Activated naive CD8-positive, alpha-beta T cell treated with anti-CD3 and anti-CD28 coated beads for 36 hours (primary cell): ENCODE measurements around the gene CINP. TPM values are rescaled to one million over a fixed set of nuclear protein-coding genes. Genes with fewer than 3 reads are reported as not detected.

Source experiments
- DNase-seq: peaks from one replicate; pipeline ENCODE4 v3.0.0; 2021
- H3K27ac Mint-ChIP-seq: one replicate; pipeline ENCODE4 v1.8.0; 2022; ENCODE audit warnings: mild to moderate bottlenecking, moderate library complexity, mixed read lengths
- H3K27me3 Mint-ChIP-seq: one replicate; pipeline ENCODE4 v1.8.0; 2022; ENCODE audit warnings: mild to moderate bottlenecking, mixed read lengths
- H3K36me3 Mint-ChIP-seq: one replicate; pipeline ENCODE4 v1.8.0; 2021; ENCODE audit warnings: mild to moderate bottlenecking, mixed read lengths
- H3K4me1 Mint-ChIP-seq: one replicate; pipeline ENCODE4 v1.8.0; 2021; ENCODE audit warnings: mixed read lengths
- H3K4me3 Mint-ChIP-seq: one replicate; pipeline ENCODE4 v1.8.0; 2022; ENCODE audit warnings: mild to moderate bottlenecking, moderate library complexity, mixed read lengths
- H3K9me3 Mint-ChIP-seq: one replicate; pipeline ENCODE4 v1.8.0; 2022; ENCODE audit warnings: mixed read lengths
- total RNA-seq, 2 experiments: library from RNA; stranded (reverse); gene quantifications; one replicate each; pipeline ENCODE4 v1.2.3, GENCODE V29; 2021

Gene CINP
- 10 to 100 TPM; 59.2 to 61.8 TPM for total RNA-seq

DNA sequence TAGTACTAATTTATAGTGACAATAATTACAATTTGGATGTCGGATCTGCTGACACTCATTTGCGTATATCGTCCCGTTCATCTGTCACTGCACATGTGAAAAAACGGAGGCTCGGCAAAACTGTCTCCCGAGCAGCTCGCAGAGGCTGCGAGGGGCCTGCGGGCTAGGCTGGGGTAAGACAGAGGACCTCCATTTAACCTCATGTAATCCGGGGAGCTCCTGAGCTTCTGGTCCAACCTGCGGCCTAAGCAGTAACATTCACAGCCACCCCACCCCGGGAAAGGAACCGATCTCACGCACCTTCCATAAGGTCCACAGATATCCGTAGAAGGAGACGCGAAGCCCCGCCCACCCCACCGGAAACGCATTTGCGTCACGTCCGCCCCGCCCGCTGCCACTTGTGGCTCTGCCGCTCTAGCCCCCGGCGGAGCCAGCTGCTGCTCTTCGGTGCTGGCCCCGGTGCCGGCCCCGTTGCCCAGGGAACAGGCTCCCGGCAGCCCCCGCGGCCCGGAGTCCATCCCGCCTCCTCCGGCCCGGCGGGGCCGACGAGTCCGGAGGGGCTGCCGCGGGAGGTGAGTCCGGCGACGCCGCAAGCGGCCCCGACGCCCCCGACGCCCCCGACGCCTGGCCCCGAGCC lies at the start of gene CINP, which contains the start of gene TECPR2:
CINP (minus strand) TSS at position 346 of the 637 bp plus-strand sequence; CDS start at position 307, 39 bp downstream.
TECPR2 (plus strand) TSS at position 397 of the 637 bp plus-strand sequence. CDS start 13,781 bp downstream, outside the sequence.
- Mint-ChIP-seq H3K27me3 (no peaks in the 10 kb centered on the region), H3K4me3 (peak within 1 kb of the TSS; percentile 90), H3K27ac (peak within 1 kb of the TSS; percentile 96), H3K9me3 (no peaks in the 10 kb centered on the region), H3K4me1 (peaks cover 32% of the 10 kb centered on the region), H3K36me3 (peaks cover 14% of the 10 kb centered on the region)
- DNase-seq = peak; percentile 95

DNA sequence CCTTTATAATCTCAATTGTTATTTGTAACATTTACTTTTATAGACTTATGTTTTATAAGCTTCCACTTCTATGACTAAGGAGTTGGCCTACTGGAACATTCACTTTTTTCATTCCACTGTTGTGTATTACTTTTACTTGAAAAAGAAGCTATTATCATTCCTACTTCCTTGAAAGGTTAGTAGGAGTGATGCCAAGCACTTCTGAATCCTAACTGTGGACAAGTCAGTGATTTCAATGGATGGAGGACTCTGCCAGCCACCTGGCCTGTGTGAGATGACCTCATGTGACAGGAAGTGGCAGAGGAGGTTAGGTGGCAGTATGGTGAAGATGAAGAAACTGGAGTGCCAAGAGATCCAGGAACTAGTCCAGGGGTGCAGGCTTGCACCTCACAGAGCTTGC lies 46.0 kb upstream of the CINP start:
- H3K4me3 Mint-ChIP-seq = no peak overlapping the region
- peaks cover 6% of the 10 kb centered on the region for H3K4me1 Mint-ChIP-seq
- peaks cover 14% of the 10 kb centered on the region for H3K36me3 Mint-ChIP-seq
- no peak overlapping the region for H3K27ac Mint-ChIP-seq
- no peaks in the 10 kb centered on the region for H3K27me3 Mint-ChIP-seq
- H3K9me3 Mint-ChIP-seq = no peaks in the 10 kb centered on the region
- no peak for DNase-seq

DNA sequence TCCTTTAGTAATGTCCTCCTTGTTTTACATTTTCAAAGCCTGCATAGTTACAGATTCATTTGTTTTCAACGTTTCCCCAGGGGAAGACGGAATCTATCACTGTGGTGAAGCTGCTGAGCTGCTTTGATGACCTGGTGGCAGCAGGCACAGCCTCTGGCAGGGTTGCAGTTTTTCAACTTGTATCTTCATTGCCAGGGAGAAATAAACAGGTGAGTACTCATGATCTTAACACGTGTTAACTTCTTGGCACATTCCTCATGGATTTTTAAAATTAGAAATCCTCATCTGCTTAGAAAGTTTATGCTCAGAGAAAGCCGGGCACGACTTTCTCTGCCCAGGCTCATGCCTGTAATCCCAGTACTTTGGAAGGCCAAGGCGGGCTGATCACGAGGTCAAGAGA lies 44.6 kb upstream of the CINP start:
- peaks cover 27% of the 10 kb centered on the region for H3K36me3 Mint-ChIP-seq
- no peak overlapping the region for H3K27ac Mint-ChIP-seq
- no peak overlapping the region for H3K4me3 Mint-ChIP-seq
- DNase-seq = no peak
- peaks cover 14% of the 10 kb centered on the region for H3K9me3 Mint-ChIP-seq
- H3K27me3 Mint-ChIP-seq = no peaks in the 10 kb centered on the region
- peaks cover 6% of the 10 kb centered on the region for H3K4me1 Mint-ChIP-seq

DNA sequence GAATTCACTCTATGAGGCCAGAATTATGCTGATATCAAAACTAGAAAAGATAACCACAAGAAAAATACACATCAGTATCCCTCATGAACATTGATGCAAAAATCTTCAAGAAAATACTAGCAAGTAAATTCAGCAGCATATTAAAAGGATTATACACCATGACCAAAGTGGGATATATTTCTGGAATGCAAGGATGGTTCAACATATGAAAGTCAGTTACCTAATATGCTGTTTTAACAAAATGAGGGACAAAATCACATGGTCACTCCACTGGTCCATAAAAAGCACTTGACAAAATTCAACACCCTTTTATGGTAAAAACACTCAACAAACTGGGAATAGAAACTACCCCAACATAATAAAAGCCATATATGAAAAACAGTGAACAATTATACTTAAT lies 40.3 kb upstream of the CINP start:
- Mint-ChIP-seq H3K36me3 (peaks cover 47% of the 10 kb centered on the region), H3K4me1 (no peaks in the 10 kb centered on the region), H3K9me3 (peaks cover 28% of the 10 kb centered on the region), H3K4me3 (no peak overlapping the region), H3K27me3 (no peaks in the 10 kb centered on the region), H3K27ac (no peak overlapping the region)
- no peak for DNase-seq

DNA sequence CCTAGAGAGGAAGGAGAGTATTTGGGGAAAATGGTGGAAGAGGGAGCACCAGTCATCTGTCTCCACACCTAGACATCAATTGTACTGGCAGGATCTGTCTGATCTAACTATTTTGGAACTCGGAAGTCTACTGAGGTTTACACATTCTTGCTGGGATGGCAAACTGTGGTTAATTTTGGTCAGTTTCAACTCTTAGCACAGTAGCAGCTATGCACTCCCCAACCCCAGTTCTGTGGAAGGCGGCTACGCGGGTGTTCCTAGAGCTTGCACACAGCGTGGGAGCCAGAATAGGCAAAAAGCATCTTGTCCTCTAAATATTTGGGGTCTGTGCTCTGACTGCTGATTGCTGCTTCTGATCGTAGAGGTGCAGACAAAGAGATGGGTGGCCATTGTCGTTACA lies 33.8 kb upstream of the CINP start:
- peaks cover 20% of the 10 kb centered on the region for H3K4me1 Mint-ChIP-seq
- H3K36me3 Mint-ChIP-seq = peaks cover 47% of the 10 kb centered on the region
- H3K4me3 Mint-ChIP-seq = no peak overlapping the region
- H3K9me3 Mint-ChIP-seq = peaks cover 18% of the 10 kb centered on the region
- no peak for DNase-seq
- no peak overlapping the region for H3K27ac Mint-ChIP-seq
- no peaks in the 10 kb centered on the region for H3K27me3 Mint-ChIP-seq

DNA sequence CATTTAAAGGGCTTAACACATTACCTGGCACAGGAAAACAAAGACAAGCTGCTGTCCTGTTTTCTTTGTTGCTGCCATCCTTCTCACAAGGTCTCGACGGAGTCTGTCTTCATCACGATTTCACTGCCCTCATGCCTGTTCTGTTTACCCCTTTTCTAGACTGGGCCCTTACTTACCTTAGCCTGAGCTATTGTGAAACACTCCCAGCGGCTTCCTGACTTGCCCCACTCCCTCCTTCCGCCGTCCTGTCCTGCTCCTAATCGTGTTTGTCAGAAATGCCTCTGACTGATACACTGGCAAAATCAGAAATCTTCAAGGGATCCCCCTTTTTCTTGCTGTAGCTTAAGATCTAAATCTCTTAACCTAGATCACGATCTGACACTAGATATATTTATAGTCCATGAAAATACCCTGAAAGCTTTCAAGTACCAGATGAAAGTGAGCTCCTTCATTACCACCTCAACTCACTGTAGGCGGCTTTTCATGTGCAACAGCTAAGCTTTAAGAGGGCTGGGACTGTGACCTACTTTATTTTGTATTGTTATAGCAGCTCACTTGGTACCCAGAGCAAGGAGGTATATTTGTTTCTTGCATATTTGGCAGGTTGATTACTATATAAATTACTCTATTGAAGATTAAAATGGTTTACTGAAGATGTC lies 32.2 kb upstream of the CINP start:
- Mint-ChIP-seq H3K27me3 (no peaks in the 10 kb centered on the region), H3K4me1 (peaks cover 23% of the 10 kb centered on the region), H3K27ac (peak overlapping the region; percentile 81), H3K4me3 (peak overlapping the region; percentile 49), H3K9me3 (peaks cover 17% of the 10 kb centered on the region), H3K36me3 (peaks cover 42% of the 10 kb centered on the region)
- no peak for DNase-seq

DNA sequence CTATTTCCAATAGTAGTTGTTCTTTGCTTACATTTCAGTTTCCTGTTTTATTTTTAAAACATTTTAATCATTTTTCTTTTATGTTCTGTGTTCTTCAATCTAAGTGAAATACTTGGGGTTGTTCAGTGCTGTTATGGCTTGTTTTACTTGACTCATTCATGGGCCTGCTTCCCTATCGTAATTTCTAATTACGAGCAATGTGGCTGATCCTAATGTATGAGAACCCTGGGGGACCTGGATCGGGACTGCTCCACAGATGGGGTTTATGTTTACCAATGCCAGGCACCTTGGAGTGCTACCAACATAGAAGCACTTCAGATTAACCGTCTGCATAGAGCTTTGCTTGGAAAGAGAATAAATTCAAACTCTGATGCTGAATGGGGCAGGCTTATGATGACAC lies 29.8 kb upstream of the CINP start:
- DNase-seq = no peak
- Mint-ChIP-seq H3K36me3 (peaks cover 26% of the 10 kb centered on the region), H3K27ac (peak overlapping the region; percentile 27), H3K4me1 (peaks cover 23% of the 10 kb centered on the region), H3K4me3 (no peak overlapping the region), H3K9me3 (peaks cover 8% of the 10 kb centered on the region), H3K27me3 (no peaks in the 10 kb centered on the region)

DNA sequence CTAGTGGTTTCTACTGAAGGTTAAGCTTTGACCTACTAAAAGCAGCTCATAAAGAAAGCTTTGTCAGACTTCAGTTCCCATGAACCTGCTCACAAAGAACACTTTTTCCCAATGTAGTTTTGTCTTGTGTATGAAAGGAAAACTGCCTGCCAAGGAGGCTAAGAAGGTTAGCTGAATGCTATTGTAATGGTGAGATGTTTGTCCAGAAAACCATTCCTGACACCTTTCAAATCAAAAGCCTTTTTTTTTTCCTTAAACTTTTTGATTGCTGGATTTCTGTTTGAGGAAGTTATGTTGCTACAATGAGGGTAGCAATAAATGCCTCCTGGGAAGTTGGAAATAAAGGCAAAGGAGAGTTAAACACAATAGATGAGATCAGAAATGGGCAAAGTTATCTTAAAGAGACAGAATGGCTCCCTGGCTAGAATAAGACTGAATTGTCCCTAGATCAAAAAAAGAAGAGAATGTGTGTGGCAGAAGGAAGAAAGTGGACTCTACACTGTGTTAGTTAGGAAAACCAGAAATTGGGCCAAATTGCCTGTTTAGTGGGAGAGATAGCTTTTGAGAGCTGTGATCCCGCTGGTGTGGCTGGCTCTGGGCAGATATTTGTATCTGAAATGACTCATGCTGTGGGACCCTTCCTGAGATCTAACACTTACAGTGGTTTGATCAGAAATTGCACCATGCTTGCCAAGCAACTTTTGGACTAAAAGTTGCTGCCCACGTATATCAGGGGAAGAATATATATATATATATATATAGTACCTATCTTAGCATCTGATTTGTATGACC lies 27.6 kb upstream of the CINP start:
- Mint-ChIP-seq H3K27ac (no peak overlapping the region), H3K36me3 (peaks cover 10% of the 10 kb centered on the region), H3K27me3 (no peaks in the 10 kb centered on the region), H3K4me3 (no peak overlapping the region), H3K9me3 (peaks cover 3% of the 10 kb centered on the region), H3K4me1 (peaks cover 21% of the 10 kb centered on the region)
- no peak for DNase-seq

DNA sequence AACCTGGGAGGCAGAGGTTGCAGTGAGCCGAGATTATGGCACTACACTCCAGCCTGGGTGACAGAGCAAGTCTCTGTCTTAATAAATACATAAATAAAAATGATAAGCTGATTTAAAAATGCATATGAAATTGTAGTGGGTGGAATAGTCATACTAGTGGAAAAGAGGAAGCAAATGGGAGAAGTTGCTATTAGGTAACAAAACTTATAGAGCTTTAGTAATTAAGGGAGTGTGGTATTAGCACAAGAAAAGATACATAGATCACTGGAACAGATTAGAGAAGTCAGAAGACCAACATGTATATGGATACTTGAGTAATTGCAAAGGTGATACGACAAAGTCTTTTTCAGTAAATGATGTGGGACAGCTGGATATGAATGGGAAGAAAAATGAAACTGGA lies 26.6 kb upstream of the CINP start:
- H3K36me3 Mint-ChIP-seq = peaks cover 10% of the 10 kb centered on the region
- H3K4me1 Mint-ChIP-seq = peaks cover 16% of the 10 kb centered on the region
- no peak for DNase-seq
- H3K27ac Mint-ChIP-seq = no peak overlapping the region
- H3K4me3 Mint-ChIP-seq = no peak overlapping the region
- no peaks in the 10 kb centered on the region for H3K27me3 Mint-ChIP-seq
- H3K9me3 Mint-ChIP-seq = peaks cover 3% of the 10 kb centered on the region

DNA sequence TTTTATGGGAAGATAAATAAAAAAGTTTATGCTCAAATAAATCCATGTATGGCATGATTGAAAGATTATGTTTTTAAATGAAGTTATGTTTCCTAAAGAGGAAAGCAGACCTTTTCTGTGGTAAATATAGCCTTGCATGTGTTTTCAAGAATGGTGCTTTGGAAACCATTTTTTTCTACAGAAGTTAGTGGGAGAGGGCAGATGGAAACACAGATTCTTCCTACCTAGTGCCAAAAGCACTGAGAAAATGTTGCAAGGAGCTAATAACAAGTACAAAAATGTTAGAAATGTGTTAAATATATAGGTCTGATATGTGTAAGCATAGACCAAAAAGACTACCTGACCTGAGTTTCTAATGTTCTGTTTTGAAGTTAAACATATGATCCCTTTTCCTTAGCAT lies 24.4 kb upstream of the CINP start:
- peaks cover 5% of the 10 kb centered on the region for H3K4me1 Mint-ChIP-seq
- no peaks in the 10 kb centered on the region for H3K27me3 Mint-ChIP-seq
- no peak overlapping the region for H3K27ac Mint-ChIP-seq
- no peak for DNase-seq
- H3K36me3 Mint-ChIP-seq = peaks cover 5% of the 10 kb centered on the region
- H3K4me3 Mint-ChIP-seq = no peak overlapping the region
- no peaks in the 10 kb centered on the region for H3K9me3 Mint-ChIP-seq

DNA sequence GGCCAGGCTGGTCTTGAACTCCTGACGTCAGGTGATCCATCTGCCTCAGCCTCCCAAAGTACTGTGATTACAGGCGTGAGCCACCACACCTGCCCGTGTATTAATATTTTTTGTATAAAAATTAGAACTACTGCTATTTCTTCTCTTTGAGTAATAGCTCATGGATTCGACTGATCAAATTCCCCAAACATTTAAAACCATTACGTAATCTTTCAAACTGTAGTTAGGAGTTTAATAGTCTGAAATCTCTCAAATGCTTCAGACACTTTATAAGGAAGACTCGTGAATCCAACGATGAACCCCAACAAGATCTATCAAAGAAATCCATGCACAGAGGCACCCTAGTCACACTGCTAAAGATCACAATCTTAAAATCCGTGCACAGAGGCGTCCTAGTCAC lies 16.1 kb upstream of the CINP start:
- no peak overlapping the region for H3K27ac Mint-ChIP-seq
- H3K4me1 Mint-ChIP-seq = peaks cover 18% of the 10 kb centered on the region
- no peak for DNase-seq
- H3K4me3 Mint-ChIP-seq = no peak overlapping the region
- H3K36me3 Mint-ChIP-seq = peaks cover 10% of the 10 kb centered on the region
- H3K9me3 Mint-ChIP-seq = no peaks in the 10 kb centered on the region
- H3K27me3 Mint-ChIP-seq = no peaks in the 10 kb centered on the region

DNA sequence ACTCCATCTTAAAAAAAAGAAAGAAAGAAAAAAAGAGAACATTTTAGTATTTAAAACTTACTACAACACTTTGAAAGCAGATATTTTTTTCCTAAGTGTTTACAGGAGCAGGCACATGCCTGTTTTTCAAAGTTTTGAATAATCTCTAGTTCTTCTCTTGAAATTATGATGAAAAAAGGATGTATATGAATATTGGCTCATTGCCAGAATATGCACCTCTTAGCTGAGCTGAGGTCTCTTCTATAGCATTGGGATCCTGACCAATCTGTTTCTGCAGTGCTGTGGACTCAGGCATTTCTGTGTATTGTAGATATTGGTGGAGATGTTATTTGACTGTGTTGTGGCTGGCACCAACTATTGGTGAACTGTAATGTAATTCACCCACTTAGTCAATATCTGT lies 15.0 kb upstream of the CINP start:
- no peaks in the 10 kb centered on the region for H3K27me3 Mint-ChIP-seq
- H3K4me3 Mint-ChIP-seq = no peak overlapping the region
- H3K4me1 Mint-ChIP-seq = peaks cover 24% of the 10 kb centered on the region
- no peaks in the 10 kb centered on the region for H3K9me3 Mint-ChIP-seq
- H3K27ac Mint-ChIP-seq = no peak overlapping the region
- H3K36me3 Mint-ChIP-seq = peaks cover 10% of the 10 kb centered on the region
- no peak for DNase-seq

DNA sequence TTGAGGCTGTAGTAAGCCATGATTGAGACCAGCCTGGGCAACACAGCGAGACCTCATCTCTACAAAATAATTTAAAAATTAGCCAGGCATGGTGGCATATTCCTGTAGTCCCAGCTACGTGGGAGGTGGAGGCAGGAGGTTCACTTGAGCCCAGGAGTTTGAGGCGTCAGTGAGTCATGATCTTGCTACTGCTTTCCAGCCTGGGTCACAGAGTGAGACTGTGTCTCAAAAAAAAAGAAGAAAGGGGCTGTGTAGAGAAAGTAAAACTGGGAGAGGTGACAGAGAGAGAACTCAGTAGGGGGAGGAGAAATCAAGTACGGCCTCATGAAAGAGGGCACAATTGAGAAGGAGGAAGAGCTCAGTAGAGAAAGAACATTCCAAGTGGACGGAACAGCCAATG lies 12.4 kb upstream of the CINP start:
- DNase-seq = peak; percentile 8
- peaks cover 7% of the 10 kb centered on the region for H3K36me3 Mint-ChIP-seq
- H3K27ac Mint-ChIP-seq = peak overlapping the region; percentile 73
- H3K9me3 Mint-ChIP-seq = no peaks in the 10 kb centered on the region
- H3K4me1 Mint-ChIP-seq = peaks cover 27% of the 10 kb centered on the region
- H3K4me3 Mint-ChIP-seq = no peak overlapping the region
- no peaks in the 10 kb centered on the region for H3K27me3 Mint-ChIP-seq

DNA sequence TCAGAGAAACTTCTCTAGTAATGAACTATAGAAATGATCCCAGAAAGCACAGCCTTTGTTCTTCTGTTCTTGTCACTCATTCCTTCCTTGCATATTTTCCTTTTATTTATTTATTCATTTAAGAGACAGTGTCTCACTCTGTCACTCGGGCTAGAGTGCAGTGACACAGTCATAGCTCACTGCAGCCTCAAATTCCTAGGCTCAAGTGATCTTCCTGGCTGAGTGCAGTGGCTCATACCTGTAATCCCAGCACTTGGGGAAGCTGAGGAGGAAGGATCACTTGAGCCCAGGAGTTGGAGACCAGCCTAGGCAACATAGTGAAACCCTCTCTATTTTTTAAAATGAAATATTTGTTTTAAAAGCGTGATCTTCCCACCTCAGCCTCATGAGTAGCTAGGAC lies 11.6 kb upstream of the CINP start:
- Mint-ChIP-seq H3K4me1 (peaks cover 27% of the 10 kb centered on the region), H3K4me3 (no peak overlapping the region), H3K9me3 (no peaks in the 10 kb centered on the region), H3K27ac (no peak overlapping the region), H3K36me3 (peaks cover 3% of the 10 kb centered on the region), H3K27me3 (no peaks in the 10 kb centered on the region)
- DNase-seq = no peak

DNA sequence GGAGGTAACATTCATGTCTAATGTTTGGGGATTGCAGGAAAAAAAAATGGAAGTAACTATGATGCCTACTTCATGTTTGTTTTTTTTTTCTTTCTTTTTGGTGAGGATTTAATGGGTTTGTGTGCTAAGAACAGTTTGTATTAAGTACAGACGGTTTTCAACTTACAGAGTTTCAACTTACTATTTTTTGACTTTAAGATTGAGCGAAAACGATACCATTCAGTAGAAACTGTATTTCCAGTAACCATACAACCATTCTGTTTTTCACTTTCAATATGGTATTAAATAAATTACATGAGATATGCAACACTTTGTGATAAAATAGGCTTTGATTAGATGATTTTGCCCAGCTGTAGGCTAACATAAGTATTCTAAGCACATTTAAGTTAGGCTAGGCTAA lies 10.4 kb upstream of the CINP start:
- no peak for DNase-seq
- no peaks in the 10 kb centered on the region for H3K27me3 Mint-ChIP-seq
- no peaks in the 10 kb centered on the region for H3K9me3 Mint-ChIP-seq
- no peaks in the 10 kb centered on the region for H3K36me3 Mint-ChIP-seq
- no peak overlapping the region for H3K4me3 Mint-ChIP-seq
- no peak overlapping the region for H3K27ac Mint-ChIP-seq
- peaks cover 37% of the 10 kb centered on the region for H3K4me1 Mint-ChIP-seq
